Left renal cortex interstitium (tissue), 4 donors: ENCODE results near the gene CANX. TPM values are rescaled to one million over a fixed set of nuclear protein-coding genes. Genes with fewer than 3 reads are reported as not detected.
"Not testable (repeated sequence)": the region's sequence is repeated elsewhere in the genome, so short reads cannot be mapped to it uniquely, and the experiment has no call there.

ENCODE experiments used
- DNase-seq, 4 donors: peaks; one replicate each; pipeline ENCODE4 v3.0.0-alpha.2; 2013; ENCODE audit warnings: low read depth in 4 of 4, low spot score in 2 of 4, missing footprints in 1 of 4
- polyA plus RNA-seq, 4 donors: library from polyadenylated mRNA; unstranded; fragments of 120-200 nt; gene quantifications; one replicate each; pipeline ENCODE4 v1.2.1, GENCODE V29; 2013; ENCODE audit not compliant: insufficient read length in 4 of 4

Gene CANX, protein sequence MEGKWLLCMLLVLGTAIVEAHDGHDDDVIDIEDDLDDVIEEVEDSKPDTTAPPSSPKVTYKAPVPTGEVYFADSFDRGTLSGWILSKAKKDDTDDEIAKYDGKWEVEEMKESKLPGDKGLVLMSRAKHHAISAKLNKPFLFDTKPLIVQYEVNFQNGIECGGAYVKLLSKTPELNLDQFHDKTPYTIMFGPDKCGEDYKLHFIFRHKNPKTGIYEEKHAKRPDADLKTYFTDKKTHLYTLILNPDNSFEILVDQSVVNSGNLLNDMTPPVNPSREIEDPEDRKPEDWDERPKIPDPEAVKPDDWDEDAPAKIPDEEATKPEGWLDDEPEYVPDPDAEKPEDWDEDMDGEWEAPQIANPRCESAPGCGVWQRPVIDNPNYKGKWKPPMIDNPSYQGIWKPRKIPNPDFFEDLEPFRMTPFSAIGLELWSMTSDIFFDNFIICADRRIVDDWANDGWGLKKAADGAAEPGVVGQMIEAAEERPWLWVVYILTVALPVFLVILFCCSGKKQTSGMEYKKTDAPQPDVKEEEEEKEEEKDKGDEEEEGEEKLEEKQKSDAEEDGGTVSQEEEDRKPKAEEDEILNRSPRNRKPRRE
- polyA plus RNA-seq: 100 to 1,000 TPM; 468 to 603 (median 522) TPM

DNA sequence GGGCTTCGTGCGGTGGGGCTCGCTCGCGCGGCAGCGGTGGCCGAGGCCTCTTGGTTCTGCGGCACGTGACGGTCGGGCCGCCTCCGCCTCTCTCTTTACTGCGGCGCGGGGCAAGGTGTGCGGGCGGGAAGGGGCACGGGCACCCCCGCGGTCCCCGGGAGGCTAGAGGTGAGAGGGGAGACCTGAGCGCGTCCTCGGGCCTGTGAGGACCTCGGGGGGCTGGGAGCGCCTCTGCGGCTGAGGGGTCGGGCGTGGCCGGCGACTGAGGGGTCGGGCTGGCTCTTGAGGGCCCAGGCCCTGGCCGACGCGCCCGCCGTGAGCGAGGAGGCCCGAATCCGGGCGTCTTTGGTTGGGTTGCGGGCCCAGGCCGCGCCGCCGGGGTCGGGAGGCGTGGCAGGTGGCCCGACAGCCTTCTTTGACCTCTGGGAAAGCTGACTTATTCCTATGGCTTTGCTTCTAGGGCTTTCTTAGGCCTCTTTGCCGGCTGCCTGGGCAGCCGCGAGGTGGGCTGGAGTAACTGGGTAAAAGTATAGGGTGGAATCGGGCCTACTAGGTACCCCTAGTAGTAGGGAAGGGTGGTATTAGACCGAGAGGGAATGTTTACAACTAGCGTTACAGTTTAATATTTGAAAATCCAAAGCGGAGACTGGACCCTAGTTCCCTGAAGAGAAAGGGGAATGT is at the start of gene CANX:
Gene CANX (plus strand): TSS at position 33 of the 681 bp plus-strand sequence. CDS start 6,715 bp downstream, outside the sequence.
- no peak for DNase-seq

DNA sequence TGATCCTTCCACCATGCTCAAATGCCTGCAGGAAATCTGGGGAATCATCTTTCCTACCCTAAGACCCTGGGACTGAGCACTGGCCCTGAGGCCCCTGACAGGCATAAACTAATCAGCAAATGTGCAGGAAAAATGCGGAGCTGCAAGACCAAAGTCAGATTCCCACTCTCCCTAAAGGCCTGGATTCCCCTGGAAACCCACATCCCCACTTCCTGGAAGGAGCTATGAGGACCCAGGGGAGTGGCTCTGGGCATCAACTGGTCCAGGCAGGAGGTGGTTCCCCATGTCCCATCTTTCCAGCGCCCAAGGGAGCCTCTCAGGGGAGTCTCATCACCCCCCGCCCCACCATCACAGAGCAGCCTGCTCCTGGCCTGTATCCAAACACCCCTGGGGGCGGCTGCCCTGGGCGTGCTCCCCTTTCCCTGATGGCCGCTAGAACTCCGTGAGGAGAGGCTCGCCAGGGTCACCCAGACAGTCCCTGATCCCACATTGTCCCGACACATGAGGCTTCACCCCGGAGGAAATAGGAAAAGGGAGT is 49.5 kb upstream of the CANX start:
- not testable (repeated sequence) for DNase-seq

DNA sequence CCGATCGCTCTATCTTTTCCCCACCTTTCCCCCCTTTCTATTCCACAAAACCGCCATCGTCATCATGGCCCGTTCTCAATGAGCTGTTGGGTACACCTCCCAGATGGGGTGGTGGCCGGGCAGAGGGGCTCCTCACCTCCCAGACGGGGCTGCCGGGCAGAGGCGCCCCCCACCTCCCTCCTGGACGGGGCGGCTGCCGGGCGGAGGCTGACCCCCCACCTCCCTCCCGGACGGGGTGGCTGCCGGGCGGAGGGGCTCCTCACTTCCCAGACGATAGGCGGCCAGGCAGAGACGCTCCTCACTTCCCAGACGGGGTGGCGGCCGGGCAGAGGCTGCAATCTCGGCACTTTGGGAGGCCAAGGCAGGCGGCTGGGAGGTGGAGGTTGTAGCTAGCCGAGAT is 48.5 kb upstream of the CANX start:
- not testable (repeated sequence) for DNase-seq

DNA sequence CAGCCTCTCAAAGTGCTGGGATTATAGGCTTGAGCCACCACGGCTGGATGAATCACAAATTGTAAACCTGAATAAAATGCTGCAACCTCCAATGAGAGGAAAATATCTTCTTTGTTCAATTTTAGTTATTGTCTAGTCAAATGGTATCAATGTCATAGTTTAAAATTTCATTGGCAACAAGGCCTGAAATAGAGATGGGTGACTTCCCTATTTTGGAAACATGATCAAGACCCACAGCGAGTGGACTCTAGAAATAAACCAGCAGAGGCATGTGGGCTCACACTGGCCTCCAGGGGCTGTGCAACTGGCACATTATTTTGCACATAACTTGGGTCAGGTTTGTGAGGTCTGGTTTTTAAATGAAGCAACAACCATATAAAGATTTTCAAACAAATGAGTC is 45.6 kb upstream of the CANX start:
- not testable (repeated sequence) for DNase-seq

DNA sequence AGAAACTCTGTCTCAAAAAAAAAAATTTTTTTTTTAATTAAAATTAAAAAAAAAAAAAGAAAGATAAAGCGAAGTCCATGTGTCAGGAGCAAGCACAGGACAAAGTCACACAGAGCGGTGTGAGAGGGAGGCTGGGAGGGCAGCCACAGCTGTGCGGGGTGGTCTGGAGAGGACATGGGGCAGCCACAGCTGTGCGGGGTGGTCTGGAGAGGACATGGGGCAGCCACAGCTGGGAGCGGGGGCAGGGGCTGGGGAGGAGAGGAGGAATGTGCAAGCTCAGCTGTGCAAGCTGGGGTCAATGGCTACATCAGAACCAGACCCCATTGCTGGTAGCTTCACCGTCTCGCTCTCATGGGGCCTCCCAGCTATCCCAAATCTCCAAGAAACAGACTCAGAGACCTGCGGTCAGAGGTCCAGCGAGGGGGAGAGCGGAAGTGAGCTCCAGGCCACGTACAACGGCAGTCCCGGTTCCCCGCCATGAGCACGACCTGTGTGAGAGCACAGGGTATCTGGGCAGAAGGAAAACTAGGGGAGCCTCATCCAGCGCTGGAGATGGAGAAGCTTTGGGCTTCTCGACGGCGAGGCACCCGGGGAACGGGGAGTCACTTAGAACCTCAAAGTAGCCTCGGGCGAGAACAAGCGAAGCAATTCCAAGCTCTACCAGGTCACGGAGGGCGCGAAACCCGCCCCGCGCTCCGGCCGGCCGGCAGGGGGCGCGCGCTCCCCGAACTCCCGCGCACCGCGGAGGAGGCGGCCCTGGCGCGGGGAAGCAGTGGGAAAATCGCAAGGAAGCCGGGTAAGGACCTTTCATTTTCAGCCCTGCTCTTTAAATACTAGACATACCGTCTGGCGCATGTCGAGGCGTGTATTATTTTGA is 41.2 kb upstream of the CANX start:
- DNase-seq: not testable (repeated sequence)

DNA sequence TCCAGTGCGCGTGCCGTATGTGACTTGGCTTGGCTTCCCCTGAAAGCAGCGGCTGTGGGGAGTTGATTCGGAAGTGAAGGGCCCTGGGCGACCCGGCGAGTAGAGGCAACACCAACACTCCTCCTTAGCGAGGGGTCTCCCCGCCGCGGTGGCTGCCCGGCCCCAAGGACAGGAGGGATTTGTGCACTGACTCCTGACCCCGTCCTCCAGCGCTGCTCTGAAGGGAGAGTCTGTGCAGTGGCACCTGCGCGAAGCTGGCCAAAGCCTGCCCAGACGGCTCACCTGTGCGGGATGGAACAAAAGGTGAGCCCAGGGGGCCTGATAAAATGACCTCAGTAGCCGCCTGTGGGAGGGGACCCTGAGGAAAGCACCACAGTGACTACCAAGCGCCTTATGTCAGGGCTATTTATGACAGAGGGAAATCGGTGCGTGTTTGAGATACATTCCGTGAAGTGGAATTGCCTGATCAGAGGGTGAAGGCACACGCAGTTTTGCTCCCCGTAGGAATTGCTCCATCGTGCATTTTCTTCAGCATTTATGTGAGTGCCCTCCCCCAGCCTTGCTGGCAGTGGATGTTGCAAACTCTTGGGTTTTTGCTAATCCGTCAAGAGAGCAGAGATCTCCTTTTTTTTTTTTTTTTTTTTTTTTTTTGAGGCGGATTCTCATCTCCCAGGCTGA is 40.4 kb upstream of the CANX start:
- DNase-seq: not testable (repeated sequence)

DNA sequence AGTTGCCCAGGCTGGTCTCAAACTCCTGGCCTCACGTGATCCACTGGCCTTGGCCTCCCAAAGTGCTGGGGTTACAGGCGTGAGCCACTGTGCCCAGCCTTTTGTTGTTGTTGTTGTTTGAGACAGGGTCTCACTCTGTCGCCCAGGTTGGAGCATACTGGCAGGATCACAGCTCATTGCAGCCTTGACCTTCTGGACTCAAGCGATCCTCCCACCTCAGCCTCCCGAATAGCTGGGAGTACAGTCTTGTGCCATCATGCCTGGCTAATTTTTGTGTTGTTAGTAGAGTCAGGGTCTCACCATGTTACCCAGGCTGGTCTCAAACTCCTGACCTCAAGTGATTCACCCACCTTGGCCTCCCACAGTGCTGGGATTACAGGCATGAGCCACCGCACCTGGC is 37.1 kb upstream of the CANX start:
- not testable (repeated sequence) for DNase-seq

DNA sequence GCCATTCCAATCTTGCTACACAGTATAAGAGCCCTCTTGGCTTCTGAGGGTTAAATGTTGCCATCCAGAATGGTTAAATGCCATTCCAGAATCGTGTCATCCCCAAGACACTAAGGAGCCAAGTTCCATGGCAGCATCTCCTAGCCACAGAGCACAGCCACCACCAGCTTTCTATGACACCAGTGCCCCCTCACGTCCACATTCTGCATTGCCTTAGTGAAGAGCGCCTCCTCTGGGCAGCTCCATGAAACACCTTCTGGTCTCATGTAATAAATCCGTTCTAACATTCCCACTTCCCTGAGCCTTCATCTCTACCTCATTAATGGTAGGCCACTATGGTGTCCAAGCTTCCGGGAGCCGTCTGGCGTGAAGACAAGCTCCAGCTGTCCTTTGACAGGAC is 30.4 kb upstream of the CANX start:
- peak in 1 of 4 donors; percentile 33 for DNase-seq

DNA sequence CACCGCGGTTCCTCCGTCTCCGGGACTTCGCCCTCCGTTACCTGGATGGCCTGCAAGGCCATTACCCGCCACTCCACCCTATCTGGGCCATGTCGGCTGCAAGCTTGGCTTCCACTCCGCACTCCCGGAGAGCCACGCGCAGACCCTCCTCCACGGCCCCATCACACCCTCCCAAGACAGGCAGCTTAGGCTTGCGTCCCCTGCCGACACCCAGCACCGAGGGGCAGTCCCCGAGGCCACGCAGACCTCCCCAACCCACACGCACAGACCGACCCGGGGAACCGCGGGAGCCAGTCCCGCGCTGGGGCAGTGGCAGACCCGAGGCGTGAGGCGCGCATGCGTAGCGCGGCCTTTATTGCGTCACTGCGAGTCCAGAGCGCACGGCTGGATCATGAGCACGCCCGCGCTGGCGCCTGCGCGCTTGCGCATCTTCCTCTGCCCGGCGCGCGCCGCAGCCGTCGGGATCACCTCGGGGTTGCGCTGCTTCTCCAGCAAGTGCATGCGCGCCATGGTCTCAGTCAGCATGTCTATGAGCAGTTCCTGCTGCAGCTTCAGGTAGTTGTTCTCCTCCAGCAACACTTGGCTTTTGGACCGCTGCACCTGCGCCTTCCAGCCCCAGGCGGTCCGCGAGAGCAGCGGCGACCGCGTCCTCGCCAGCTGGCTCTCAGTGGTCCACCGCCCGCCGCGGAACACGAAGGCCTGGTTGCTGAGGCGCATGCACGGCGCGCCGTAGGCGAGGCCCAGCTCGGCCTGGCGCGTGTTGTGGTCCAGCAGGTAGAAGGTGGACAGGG is 20.3 kb upstream of the CANX start:
- DNase-seq: peak; percentile 92 to 94 (median 94)

DNA sequence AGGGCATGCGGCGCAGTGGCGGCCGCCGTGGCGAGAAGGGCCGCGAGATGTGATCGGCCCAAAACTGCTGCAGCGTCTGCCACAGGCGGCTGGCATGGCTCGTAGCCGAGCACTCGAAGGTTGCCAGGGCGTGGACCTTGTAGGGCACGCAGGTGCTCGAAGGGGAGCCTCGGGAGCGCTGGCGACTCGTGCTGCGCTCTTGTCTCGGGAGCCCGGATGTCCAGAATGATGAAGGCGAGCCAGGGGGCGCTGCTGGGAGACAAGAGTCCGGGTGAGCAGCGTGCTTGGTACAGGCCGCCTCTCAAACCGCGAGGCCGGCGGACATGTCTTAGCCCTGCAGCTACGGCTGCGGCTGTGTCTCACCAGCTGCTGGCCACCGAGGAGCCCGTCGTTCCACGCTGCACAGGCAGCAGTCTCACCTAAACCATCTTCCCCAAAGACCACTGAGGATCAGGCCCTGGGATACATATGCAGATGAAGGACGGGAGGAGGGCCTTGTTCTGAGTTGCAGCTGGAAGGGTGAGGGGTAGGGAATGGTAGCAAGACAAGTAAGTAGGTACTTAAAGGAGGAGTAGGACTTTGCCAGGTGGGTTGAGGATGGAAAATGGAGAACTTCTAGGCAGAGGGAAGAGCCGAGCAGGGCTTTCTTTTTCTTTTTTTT is 19.6 kb upstream of the CANX start:
- peak in 2 of 4 donors; percentile 78 to 79 for DNase-seq

DNA sequence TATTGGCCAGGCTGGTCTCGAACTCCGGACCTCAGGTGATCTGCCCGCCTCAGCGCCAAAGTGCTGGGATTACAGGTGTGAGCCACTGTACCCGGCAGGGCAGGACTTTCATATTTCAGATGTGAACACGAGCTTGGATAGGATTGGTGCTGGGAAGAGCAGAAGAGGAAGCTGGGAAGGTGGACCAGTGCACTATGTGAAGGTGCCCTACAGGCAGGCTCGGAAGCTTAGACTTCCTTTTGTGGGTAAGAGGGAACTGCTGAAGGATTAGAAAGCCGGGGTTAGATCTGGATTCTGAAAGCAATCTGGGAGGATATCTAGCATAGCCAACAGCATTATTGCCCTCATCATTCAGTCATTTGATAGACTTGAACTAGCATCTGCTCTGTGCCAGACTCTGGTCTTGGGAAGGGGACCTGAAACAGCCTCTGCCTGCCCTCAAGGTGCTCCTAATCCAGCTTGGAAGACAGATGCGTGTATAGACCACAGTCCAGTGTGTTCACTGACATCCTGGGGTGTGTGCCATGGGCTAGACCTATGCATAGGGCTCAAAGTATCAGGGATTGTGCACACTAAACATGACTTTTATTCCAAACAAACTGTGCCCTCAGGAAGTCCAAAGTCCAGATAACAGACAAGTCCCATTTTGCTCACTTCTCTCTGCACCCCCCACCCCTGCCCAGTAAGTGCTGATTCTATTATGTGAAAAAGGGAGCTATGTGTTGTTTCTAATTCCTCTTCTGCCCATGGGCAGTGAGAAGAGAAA is 18.6 kb upstream of the CANX start:
- no peak for DNase-seq

DNA sequence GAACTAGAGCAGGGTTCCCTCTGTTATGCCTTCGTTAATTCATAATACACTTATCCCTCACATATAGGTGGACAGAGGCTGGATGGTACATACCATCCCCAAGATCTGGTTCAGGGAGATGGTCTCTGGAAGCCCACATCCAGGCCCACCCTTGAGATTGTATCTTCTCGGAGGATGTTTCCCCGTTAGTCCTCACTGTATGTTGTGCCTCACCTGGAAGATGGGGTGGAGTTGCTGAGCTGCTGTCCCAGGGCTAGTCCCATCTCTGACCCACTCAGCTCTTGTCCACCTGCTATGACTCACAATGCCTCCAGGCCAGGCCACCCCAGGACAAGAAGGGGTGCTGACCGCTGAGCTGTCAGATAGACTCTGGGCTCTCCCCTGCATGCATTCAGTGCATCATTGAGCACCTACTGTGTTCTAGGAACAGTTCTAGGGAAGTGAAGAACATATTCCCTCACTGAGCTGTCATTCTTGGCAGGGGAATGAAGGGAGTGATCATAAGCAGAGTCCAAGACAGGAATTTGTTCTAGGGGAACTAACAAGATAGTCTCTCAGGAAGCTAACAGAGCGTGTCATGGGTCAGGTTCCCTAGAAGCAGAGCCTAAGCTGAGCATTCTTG is 17.9 kb upstream of the CANX start, which contains the start of gene CBY3:
Gene CBY3 (minus strand): TSS at position 255 of the 622 bp plus-strand sequence. CDS start 116 bp downstream, at position 139.
- peak in 1 of 4 donors; percentile 21 for DNase-seq

DNA sequence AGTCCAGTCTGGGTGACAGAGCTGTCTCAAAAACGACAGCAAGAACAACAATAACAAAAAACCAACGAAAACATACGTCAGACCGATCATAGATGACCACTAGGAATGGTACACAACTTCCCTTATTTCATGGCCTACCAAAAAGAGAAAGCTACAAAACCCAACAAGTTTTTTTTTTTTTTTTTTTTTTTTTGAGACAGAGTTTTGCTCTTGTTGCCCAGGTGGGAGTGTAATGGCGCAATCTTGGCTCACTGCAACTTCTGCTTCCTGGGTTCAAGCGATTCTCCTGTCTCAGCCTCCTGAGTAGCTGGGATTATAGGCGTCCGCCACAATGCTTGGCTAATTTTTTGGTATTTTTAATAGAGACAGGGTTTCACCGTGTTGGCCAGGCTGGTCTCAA is 9.6 kb upstream of the CANX start:
- not testable (repeated sequence) for DNase-seq

DNA sequence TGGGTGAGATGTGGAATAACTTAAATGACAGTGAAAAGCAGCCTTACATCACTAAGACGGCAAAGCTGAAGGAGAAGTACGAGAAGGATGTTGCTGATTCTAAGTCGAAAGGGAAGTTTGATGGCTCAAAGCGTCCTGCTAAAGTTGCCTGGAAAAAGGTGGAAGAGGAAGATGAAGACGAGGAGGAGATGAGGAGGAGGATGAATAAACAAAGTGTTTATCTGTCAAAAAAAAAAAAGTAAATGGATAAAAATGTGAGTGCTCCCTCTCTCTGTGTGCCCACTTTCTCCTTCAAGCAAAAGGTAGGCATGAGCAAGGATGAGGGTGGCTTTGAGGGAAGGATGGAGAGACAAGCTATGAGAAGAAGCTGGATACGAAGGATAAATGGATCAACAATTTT is 4.2 kb upstream of the CANX start:
- DNase-seq: no peak

DNA sequence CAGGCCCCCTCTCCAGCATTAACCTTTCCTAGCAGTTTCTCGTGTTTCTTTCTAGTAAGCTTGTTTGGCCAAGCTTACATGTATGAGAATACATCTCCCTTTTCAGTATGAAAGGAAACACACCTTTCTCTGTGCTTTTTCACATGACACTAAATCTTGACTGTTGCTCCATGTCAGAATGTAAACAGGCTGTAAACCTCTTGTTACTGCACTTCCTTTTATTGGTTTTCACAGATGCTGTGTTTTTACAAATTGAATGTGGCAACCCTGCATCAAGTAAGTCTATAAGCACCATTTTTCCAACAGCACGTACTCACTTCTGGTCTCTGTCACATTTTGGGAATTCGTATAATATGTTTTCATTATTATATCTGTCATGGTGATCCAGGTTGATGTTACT is 2.2 kb upstream of the CANX start:
- no peak for DNase-seq

DNA sequence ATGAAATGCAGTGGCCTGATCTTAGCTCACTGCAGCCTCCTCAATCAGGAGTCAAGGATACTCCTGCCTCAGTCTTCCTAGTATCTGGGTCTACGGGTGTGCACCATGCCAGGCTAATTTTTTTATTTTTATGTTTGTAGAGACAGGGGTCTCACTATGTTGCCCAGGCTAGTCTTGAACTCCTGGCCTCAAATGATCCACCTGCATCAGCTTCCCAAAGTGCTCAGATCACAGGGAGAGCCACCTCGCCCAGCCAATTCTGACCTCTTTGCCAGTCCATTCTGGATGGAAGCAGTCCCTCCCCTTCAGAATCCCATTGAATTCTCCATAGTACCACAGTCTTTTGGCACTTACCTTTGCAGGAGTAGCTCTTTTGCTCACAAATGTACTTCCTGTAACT is 1.7 kb upstream of the CANX start:
- no peak for DNase-seq

DNA sequence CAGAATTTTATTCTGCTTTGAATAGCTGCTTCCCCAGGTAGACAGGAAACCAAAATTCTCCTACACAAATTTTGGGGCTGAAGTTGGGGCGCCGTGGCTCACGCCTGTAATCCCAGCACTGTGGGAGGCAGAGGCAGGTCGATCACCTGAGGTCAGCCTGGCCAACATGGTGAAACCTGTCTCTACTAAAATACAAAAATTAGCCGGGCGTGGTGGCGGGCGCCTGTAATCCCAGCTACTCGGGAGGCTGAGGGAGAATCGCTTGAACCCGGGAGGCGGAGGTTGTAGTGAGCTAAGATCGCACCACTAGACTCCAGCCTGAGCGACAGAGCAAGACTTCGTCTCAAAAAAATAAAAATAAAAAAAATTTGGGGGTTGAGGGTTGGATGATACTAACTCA is 1.2 kb upstream of the CANX start:
- DNase-seq: not testable (repeated sequence)
